Panc1 (cell line): ENCODE data around the gene SLC12A8. TPM values are rescaled to one million over a fixed set of nuclear protein-coding genes. Genes with fewer than 3 reads are reported as not detected.
A peak's percentile ranks its signal among the peaks of the same experiment; 100 is the strongest.

Source experiments
- ATAC-seq: fragments of 200-7000 bp; cut with Tn5 transposase; 2 replicates; pipeline ENCODE4 v1.9.1; 2020; ENCODE audit warnings: mild to moderate bottlenecking, moderate library complexity
- BruUV-seq: library from RNA; stranded (reverse); fragments of 400-500 nt; replicated peaks from 2 replicates; lab custom pipeline; 2021; lab: Mats Ljungman, UMichigan
- CTCF ChIA-PET: fragments of 300-600 bp; sonication (Branson Sonifier 250); formaldehyde crosslinking; loops from one replicate; lab custom pipeline; 2022; ENCODE audit warnings: antibody characterized with exemption; lab: Charles Lee
- POLR2A ChIA-PET: fragments of 300-600 bp; sonication (Branson Sonifier 250); formaldehyde crosslinking; loops from one replicate; lab custom pipeline; 2022; ENCODE audit warnings: antibody characterized with exemption; lab: Charles Lee
- DNase-seq: peaks from one replicate; pipeline ENCODE4 v3.0.0-alpha.2; 2010; ENCODE audit warnings: low read depth, low spot score
- H3K27ac ChIP-seq: 2 replicates; pipeline ENCODE4 v1.5.1; 2011; ENCODE audit warnings: mild to moderate bottlenecking, low read length, inconsistent platforms
- H3K27me3 ChIP-seq: fragments of 200-500 bp; sonication (Bioruptor generic); 2 replicates; pipeline ENCODE4 v1.6.0; 2014; ENCODE audit warnings: low read length, inconsistent platforms; ENCODE audit not compliant: control insufficient read depth, insufficient read depth
- H3K36me3 ChIP-seq: fragments of 200-500 bp; sonication (Bioruptor generic); 2 replicates; pipeline ENCODE4 v1.5.1; 2014; ENCODE audit warnings: inconsistent platforms, mild to moderate bottlenecking, low read length, moderate library complexity; ENCODE audit not compliant: control insufficient read depth, insufficient read depth
- H3K4me1 ChIP-seq: 2 replicates; pipeline ENCODE4 v1.5.1; 2011; ENCODE audit warnings: inconsistent platforms, mild to moderate bottlenecking, low read length, moderate library complexity; ENCODE audit not compliant: control insufficient read depth, insufficient read depth
- H3K4me3 ChIP-seq, 2 experiments: 2 replicates each; pipeline ENCODE4 v1.5.1; 2011 to 2012; ENCODE audit warnings: low read depth in 2 of 2, low read length in 2 of 2, mild to moderate bottlenecking in 2 of 2, inconsistent platforms in 1 of 2, moderate library complexity in 1 of 2
- H3K9me3 ChIP-seq: fragments of 200-500 bp; sonication (Bioruptor generic); 2 replicates; pipeline ENCODE4 v1.5.1; 2014; ENCODE audit warnings: low read depth, mild to moderate bottlenecking, inconsistent platforms, low read length, moderate library complexity; ENCODE audit not compliant: control insufficient read depth, insufficient read depth
- POLR2AphosphoS5 ChIP-seq: IDR thresholded peaks from 2 replicates; pipeline ENCODE4 v1.6.1; 2012; ENCODE audit warnings: mild to moderate bottlenecking, low read depth, low read length, moderate library complexity
- REST ChIP-seq, 2 experiments: IDR thresholded peaks; 2 replicates each; pipeline ENCODE4 v1.6.1; 2011 to 2012; ENCODE audit warnings: low read depth in 2 of 2, control low read depth in 1 of 2, low read length in 1 of 2, mild to moderate bottlenecking in 1 of 2, moderate library complexity in 1 of 2; ENCODE audit not compliant: insufficient read depth in 1 of 2
- SIN3A ChIP-seq: IDR thresholded peaks from 2 replicates; pipeline ENCODE4 v1.6.1; 2012; ENCODE audit warnings: low read depth, mild to moderate bottlenecking, low read length, moderate library complexity, borderline replicate concordance; ENCODE audit not compliant: insufficient read depth
- TCF7L2 ChIP-seq: IDR thresholded peaks from 2 replicates; pipeline ENCODE4 v1.6.1; 2011; ENCODE audit warnings: mild to moderate bottlenecking, low read depth, low read length, inconsistent platforms
- in situ Hi-C: cut with HindIII; loops from 2 replicates; pipeline ENCODE4 v1.10.0; 2016; ENCODE audit warnings: low sequenced_read_pairs, low pct_unique_long_range_greater_than_20kb
- intact Hi-C: fragments of 100-400 bp; cut with micrococcal nuclease; formaldehyde crosslinking; loops from one replicate; pipeline ENCODE4 v1.10.0; 2022; ENCODE audit not compliant: unreplicated experiment
- total RNA-seq: library from RNA; stranded (reverse); gene quantifications from one replicate; pipeline ENCODE4 v1.2.1, GENCODE V29; 2021; ENCODE audit not compliant: unreplicated experiment
- TF ChIP-seq, protein P1 (sequence below): fragments of 450-650 bp; IDR thresholded peaks from 2 replicates; pipeline ENCODE4 v1.5.1; 2017; ENCODE audit warnings: mild to moderate bottlenecking

SLC12A8 gene
- total RNA-seq, 1 experiment from 2014 or later, result 7.0 TPM

GRCh38 chr3:125116311-125117080, 96.1 kb downstream of the SLC12A8 start:
- CTCF ChIA-PET, result no interaction called here
- POLR2A ChIA-PET, result interaction anchor here (0.6 kb wide), 2 partner anchors 40 to 1557 kb away, joined by 3 read pairs; no protein-coding TSS in a partner anchor
- TF ChIP-seq SIN3A (no peak), TCF7L2 (peak; percentile 52; the same call in 1 of the 2 replicates)

GRCh38 chr3:125115640-125116039, 96.9 kb downstream of the SLC12A8 start:
- Histone ChIP-seq H3K27ac (peak overlapping the region; percentile 68), H3K36me3 (no peaks in the 10 kb centered on the region), H3K4me3 (no peak overlapping the region), H3K4me1 (peaks cover 50% of the 10 kb centered on the region), H3K9me3 (no peaks in the 10 kb centered on the region), H3K27me3 (no peaks in the 10 kb centered on the region)
- ChIA-PET CTCF (no interaction called here), POLR2A (interaction anchor here (0.5 kb wide), 1 partner anchor 472 kb away, joined by 3 read pairs; no protein-coding TSS in a partner anchor)
- TF ChIP-seq, protein P1, sequence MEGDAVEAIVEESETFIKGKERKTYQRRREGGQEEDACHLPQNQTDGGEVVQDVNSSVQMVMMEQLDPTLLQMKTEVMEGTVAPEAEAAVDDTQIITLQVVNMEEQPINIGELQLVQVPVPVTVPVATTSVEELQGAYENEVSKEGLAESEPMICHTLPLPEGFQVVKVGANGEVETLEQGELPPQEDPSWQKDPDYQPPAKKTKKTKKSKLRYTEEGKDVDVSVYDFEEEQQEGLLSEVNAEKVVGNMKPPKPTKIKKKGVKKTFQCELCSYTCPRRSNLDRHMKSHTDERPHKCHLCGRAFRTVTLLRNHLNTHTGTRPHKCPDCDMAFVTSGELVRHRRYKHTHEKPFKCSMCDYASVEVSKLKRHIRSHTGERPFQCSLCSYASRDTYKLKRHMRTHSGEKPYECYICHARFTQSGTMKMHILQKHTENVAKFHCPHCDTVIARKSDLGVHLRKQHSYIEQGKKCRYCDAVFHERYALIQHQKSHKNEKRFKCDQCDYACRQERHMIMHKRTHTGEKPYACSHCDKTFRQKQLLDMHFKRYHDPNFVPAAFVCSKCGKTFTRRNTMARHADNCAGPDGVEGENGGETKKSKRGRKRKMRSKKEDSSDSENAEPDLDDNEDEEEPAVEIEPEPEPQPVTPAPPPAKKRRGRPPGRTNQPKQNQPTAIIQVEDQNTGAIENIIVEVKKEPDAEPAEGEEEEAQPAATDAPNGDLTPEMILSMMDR, result no peak
- TF ChIP-seq SIN3A (no peak), REST (IDR thresholded peaks at IDR 0.05; ENCODE audit: insufficient read depth in 1 of 2, low read depth in 2 of 2, low read length in 1 of 2) (no peak)
- in situ Hi-C loops (no loop called here), intact Hi-C loops (no loop called here)
- DNase-seq (no peak), ATAC-seq (no peak)
- no TSS peak for BruUV-seq

More at GRCh38 chr3:125116311-125117080, 96.1 kb downstream of the SLC12A8 start:
- H3K27ac ChIP-seq, result peak overlapping the region; percentile 68
- H3K4me3 ChIP-seq, result no peak overlapping the region
- DNase-seq (no peak), ATAC-seq (peak; percentile 73)
- in situ Hi-C loops (no loop called here), intact Hi-C loops (no loop called here)
- H3K9me3 ChIP-seq, result no peaks in the 10 kb centered on the region
- H3K36me3 ChIP-seq, result no peaks in the 10 kb centered on the region
- no peaks in the 10 kb centered on the region for H3K27me3 ChIP-seq
- BruUV-seq, result no TSS peak
- peaks cover 55% of the 10 kb centered on the region for H3K4me1 ChIP-seq

DNA sequence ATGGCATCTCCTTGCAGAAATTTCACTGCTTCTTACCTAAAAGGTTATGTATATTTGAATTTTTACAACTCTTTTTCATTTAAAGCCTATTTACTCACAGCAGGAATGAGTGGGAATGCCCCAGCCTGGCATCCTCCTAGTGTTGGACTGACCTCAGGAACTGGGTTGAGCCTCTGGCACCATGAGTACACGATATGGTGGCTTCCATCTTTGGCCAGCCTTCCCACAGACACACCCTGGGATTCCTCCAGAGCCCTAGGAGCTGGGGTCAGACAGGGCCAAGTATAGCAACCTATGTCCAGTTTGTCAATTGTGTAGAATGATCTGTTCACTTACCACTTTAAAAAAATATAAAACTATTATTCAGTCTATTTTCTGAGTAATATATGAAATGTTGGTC, 99.6 kb downstream of the SLC12A8 start:
- in situ Hi-C loops, result no loop called here
- H3K4me1 ChIP-seq, result peaks cover 46% of the 10 kb centered on the region
- no peak for ATAC-seq
- H3K27ac ChIP-seq, result peak overlapping the region; percentile 60; the same call in 1 of the 2 replicates
- intact Hi-C loops, result no loop called here
- H3K9me3 ChIP-seq, result no peaks in the 10 kb centered on the region
- no peak for DNase-seq
- ChIA-PET CTCF (no interaction called here), POLR2A (interaction anchor here (0.6 kb wide), 1 partner anchor 119 kb away, joined by 4 read pairs; no protein-coding TSS in a partner anchor)
- no peaks in the 10 kb centered on the region for H3K27me3 ChIP-seq
- TF ChIP-seq SIN3A (no peak), POLR2AphosphoS5 (no peak), TCF7L2 (no peak), REST (IDR thresholded peaks at IDR 0.05; ENCODE audit: insufficient read depth in 1 of 2, low read depth in 2 of 2, low read length in 1 of 2) (no peak)
- TF ChIP-seq, protein P1, result no peak
- no peaks in the 10 kb centered on the region for H3K36me3 ChIP-seq
- no TSS peak for BruUV-seq
- H3K4me3 ChIP-seq, result no peak overlapping the region
